ENCODE measurements around the gene CTAGE1.

The CTAGE1 gene, protein sequence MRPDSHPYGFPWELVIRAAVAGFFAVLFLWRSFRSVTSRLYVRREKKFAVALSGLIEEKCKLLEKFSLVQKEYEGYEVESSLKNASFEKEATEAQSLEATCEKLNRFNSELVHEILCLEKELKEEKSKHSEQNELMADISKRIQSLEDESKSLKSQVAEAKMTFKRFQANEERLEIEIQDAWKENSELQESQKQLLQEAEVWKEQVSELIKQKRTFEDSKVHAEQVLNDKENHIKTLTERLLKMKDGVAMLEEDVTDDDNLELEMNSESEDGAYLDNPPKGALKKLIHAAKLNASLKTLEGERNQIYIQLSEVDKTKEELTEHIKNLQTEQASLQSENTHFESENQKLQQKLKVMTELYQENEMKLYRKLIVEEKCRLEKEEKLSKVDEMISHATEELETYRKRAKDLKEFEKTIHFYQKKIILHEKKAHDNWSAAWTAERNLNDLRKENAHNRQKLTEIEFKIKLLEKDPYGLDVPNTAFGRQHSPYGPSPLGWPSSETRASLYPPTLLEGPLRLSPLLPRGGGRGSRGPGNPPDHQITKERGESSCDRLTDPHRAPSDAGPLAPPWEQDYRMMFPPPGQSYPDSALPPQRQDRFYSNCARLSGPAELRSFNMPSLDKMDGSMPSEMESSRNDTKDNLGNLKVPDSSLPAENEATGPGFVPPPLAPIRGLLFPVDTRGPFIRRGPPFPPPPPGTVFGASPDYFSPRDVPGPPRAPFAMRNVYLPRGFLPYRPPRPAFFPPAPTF

GRCh38 chr18:22417496-22418188 lies at the start of gene CTAGE1:
Gene CTAGE1 (minus strand): TSS chr18:22417915. CDS start chr18:22417811, 104 bp downstream.
- DNase-seq (ENCODE audit: low read depth) = no peak
- no peak for TF ChIP-seq CTCF (conservative IDR thresholded peaks at IDR 0.05; ENCODE audit: control insufficient read depth, insufficient read depth, low read depth, low read length)
- H3K4me3 ChIP-seq (ENCODE audit: control insufficient read depth, low read depth, low read length) = no peak within 1 kb of the TSS

- peak; percentile 81 for DNase-seq (ENCODE audit: low read depth)
- H3K4me3 ChIP-seq (ENCODE audit: control insufficient read depth, low read depth, low read length) = no peak overlapping the region
- no peak for TF ChIP-seq CTCF (conservative IDR thresholded peaks at IDR 0.05; ENCODE audit: control insufficient read depth, insufficient read depth, low read depth, low read length)
Measured at GRCh38 chr18:22466608-22467395, 49.1 kb upstream of the CTAGE1 start.

DNA sequence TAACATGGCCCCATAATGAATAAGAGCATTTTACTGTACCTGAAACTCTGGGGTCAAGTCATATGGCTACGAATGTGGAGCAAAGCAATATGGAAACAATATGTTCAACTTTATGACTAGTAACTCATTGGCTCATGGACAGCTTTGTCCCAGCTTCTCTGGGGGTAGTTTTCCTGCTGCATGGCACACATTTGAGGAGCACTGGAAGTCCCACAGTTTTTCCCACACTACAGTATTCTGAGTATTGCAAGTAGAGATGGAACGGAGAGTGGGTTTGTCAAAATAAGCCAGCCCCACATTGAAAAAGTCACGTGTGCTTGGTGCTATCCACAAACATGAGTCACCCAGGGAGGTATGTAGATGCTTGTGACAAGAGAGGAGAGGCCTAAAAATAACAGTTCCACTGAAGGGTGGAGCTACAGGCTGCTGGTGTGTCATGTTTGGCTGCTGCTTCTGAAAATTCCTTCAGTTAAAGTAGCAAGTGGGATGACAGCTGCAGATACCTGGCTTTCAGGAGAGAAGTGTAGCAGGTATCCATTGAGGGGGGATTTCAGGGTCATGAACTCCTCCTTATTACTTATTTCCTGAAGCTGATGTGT lies 48.2 kb upstream of the CTAGE1 start:
- peak; percentile 96 for DNase-seq (ENCODE audit: low read depth)
- TF ChIP-seq CTCF (conservative IDR thresholded peaks at IDR 0.05; ENCODE audit: control insufficient read depth, insufficient read depth, low read depth, low read length) = no peak
- H3K4me3 ChIP-seq (ENCODE audit: control insufficient read depth, low read depth, low read length) = no peak overlapping the region

DNA sequence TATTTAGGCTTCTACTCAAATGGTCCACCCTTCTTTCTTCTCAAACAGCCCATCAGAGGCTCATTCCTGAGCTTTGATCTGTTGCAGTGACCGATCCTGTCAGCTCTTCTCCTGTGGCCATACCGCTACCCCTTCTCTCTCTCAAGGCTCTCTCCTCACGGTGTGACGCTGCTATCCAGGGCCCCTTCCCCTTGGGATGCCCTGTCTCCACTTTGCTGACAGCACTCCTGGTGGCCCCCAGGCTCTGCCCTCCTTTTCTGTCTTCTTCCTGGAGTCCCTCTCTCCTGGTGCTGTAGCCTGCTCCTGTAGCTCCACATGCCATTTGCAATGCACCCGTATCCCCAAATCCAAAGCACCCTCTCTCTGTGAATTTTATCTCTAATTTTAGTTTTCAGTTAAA lies 45.4 kb upstream of the CTAGE1 start:
- no peak for TF ChIP-seq CTCF (conservative IDR thresholded peaks at IDR 0.05; ENCODE audit: control insufficient read depth, insufficient read depth, low read depth, low read length)
- H3K4me3 ChIP-seq (ENCODE audit: control insufficient read depth, low read depth, low read length) = no peak overlapping the region
- no peak for DNase-seq (ENCODE audit: low read depth)

DNA sequence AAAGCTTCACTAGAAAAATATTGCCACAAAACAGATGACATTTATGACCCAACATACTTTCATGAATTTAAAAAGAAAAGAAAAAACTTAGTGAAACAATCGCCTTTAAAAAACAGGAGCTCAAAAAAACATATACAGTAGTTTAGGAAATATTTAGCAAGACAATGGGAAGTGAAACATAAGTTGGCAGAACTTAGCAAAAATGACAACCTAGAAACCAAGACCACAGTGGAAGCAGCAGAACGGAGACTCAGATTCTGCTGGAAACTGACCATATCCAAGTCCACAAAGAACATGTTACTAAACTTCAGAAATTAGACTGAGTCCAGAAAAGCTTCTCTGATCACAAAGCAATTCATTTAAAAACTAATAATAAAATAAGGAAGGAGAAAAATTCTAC lies 41.8 kb upstream of the CTAGE1 start:
- H3K4me3 ChIP-seq (ENCODE audit: control insufficient read depth, low read depth, low read length) = no peak overlapping the region
- DNase-seq (ENCODE audit: low read depth) = no peak
- TF ChIP-seq CTCF (conservative IDR thresholded peaks at IDR 0.05; ENCODE audit: control insufficient read depth, insufficient read depth, low read depth, low read length) = no peak

GRCh38 chr18:22457524-22457923 lies 39.8 kb upstream of the CTAGE1 start:
- no peak overlapping the region for H3K4me3 ChIP-seq (ENCODE audit: control insufficient read depth, low read depth, low read length)
- DNase-seq (ENCODE audit: low read depth) = no peak
- no peak for TF ChIP-seq CTCF (conservative IDR thresholded peaks at IDR 0.05; ENCODE audit: control insufficient read depth, insufficient read depth, low read depth, low read length)

Data from fibroblast of mammary gland (primary cell).